ENCODE data around the gene RBX1.
A peak's percentile ranks its signal among the peaks of the same experiment; 100 is the strongest.
"Not testable (repeated sequence)": the region's sequence is repeated elsewhere in the genome, so short reads cannot be mapped to it uniquely, and the experiment has no call there.

RBX1 gene

GRCh38 chr22:40973144-40973543, 22.0 kb downstream of the RBX1 start:
- DNase-seq, result no peak

- no peak for DNase-seq
Measured at GRCh38 chr22:40975366-40975765, 24.2 kb downstream of the RBX1 start.

GRCh38 chr22:40976866-40977700, 25.9 kb downstream of the RBX1 start:
- DNase-seq, result no peak

GRCh38 chr22:40979198-40979597, 28.0 kb downstream of the RBX1 start:
- DNase-seq, result no peak

- no peak for DNase-seq
Measured at GRCh38 chr22:40979871-40980270, 28.7 kb downstream of the RBX1 start.

GRCh38 chr22:40982482-40983385, 31.6 kb downstream of the RBX1 start:
- DNase-seq, result no peak

GRCh38 chr22:40991298-40991697, 40.1 kb downstream of the RBX1 start:
- no peak for DNase-seq

- DNase-seq, result no peak
Measured at GRCh38 chr22:40995821-40996220, 44.6 kb downstream of the RBX1 start.

- no peak for DNase-seq
Measured at GRCh38 chr22:40997520-40997919, 46.3 kb downstream of the RBX1 start.

GRCh38 chr22:41000040-41000565, 48.9 kb downstream of the RBX1 start:
- DNase-seq, result no peak

- no peak for DNase-seq
Measured at GRCh38 chr22:41000941-41001721, 50.0 kb downstream of the RBX1 start.

GRCh38 chr22:41001722-41002122, 50.5 kb downstream of the RBX1 start:
- DNase-seq, result no peak

- DNase-seq, result not testable (repeated sequence)
Measured at GRCh38 chr22:41002386-41002785, 51.2 kb downstream of the RBX1 start.

- no peak for DNase-seq
Measured at GRCh38 chr22:41003066-41003465, 51.9 kb downstream of the RBX1 start.

- no peak for DNase-seq
Measured at GRCh38 chr22:41003976-41004375, 52.8 kb downstream of the RBX1 start.

- no peak for DNase-seq
Measured at GRCh38 chr22:41009222-41009948, 58.2 kb downstream of the RBX1 start.

- DNase-seq, result no peak
Measured at GRCh38 chr22:41015003-41015402, 63.8 kb downstream of the RBX1 start.

GRCh38 chr22:41021061-41021612, 70.0 kb downstream of the RBX1 start:
- no peak for DNase-seq

GRCh38 chr22:41021613-41022454, 70.7 kb downstream of the RBX1 start:
- DNase-seq, result peak; percentile 45

- peak; percentile 81 for DNase-seq
Measured at GRCh38 chr22:41022470-41023298, 71.5 kb downstream of the RBX1 start.
